Prostate gland (tissue), 2 donors: ENCODE results near the gene C20orf173.

Experiments used
- CTCF ChIP-seq, 4 experiments: fragments of 200-600 bp in 2 of 4; fragments of 450-650 bp in 2 of 4; sonication (generic) in 2 of 4; IDR thresholded peaks; 1 replicate in 3 of 4; 2 replicates in 1 of 4; pipeline ENCODE4 v1.5.1; 2016 to 2019; ENCODE audit warnings: antibody characterized with exemption in 4 of 4, mild to moderate bottlenecking in 2 of 4, moderate library complexity in 2 of 4
- POLR2A ChIP-seq: fragments of 450-650 bp; IDR thresholded peaks from one replicate; pipeline ENCODE4 v1.6.1; 2016; ENCODE audit warnings: antibody characterized with exemption, mild to moderate bottlenecking
- POLR2AphosphoS5 ChIP-seq: sonication (generic); formaldehyde crosslinking; IDR thresholded peaks from one replicate; pipeline ENCODE4 v1.6.1; 2017; ENCODE audit warnings: antibody characterized with exemption

DNA sequence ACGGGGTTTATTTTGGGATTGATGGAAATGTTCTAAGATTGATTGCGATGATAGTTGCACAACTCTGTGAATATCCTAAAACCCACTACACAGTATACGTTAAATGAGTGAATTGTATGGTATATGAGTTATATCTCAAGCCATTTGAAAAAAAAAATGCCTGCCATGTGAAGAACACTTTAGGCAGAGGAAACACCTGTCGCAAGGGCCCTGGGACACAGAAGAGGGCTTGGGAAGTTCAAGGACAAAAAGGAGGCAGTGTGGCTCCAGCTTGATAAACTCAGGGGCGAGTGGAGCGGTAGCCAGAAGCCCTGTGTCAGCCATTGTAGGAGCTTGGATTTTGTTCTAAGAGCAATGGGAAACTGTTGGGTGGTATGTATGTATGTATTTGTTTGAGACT is 37.1 kb downstream of the C20orf173 start:
- TF ChIP-seq CTCF (IDR thresholded peaks at IDR 0.05) (no peak), POLR2A (no peak), POLR2AphosphoS5 (no peak)
